Measurements from ENCODE around the gene ABLIM2. TPM values are rescaled to one million over a fixed set of nuclear protein-coding genes. Genes with fewer than 3 reads are reported as not detected.

The ABLIM2 gene
- total and polyA plus RNA-seq, 2 of the 8 experiments (the other 6 are each of a cell fraction or from before 2014, with no cell fraction given): 2.8 to 3.0 TPM

DNA sequence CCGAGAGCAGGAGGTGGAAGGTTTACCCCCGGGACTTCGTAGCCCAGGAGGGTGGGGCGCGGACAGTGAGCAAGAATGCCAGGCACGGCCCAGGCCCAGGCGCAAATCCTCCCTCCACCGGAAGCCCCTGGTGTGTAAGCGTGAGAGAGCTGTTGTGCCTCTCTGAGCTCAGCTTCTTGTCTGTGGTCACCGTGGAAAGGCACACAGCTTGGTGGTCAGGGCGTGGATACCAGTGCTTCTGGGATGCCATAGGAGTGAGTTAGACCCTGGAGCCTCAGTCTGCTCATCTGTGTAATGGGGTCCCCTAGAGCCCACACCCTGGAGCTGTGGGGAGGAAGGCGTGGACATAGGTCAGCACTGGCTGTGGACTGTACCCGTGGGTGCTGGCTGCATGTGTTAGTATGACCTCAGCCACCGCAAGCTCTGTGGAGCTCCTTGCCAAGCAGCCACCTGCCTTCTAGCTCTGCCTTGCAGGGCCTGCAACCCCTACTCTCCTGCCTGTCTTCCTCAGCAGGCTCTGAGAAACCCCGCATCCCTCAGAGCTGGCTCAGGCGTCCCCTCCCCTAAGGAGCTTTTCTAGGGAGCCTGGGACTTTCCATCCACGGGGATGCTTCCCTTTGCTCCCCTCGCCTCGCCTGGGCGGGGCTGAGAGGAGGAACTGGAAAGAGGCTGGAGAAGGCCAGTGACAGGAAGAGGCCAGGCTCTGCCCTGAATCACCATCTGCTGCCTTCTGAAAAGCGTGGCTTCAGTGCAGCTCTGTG, 190.9 kb downstream of the ABLIM2 start (continued):
- TF ChIP-seq CEBPB (IDR thresholded peaks at IDR 0.05; ENCODE audit: low read depth, low read length): no peak
- TF ChIP-seq, protein P1, sequence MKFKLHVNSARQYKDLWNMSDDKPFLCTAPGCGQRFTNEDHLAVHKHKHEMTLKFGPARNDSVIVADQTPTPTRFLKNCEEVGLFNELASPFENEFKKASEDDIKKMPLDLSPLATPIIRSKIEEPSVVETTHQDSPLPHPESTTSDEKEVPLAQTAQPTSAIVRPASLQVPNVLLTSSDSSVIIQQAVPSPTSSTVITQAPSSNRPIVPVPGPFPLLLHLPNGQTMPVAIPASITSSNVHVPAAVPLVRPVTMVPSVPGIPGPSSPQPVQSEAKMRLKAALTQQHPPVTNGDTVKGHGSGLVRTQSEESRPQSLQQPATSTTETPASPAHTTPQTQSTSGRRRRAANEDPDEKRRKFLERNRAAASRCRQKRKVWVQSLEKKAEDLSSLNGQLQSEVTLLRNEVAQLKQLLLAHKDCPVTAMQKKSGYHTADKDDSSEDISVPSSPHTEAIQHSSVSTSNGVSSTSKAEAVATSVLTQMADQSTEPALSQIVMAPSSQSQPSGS (IDR thresholded peaks at IDR 0.05; ENCODE audit: low read length): no peak
- no peak for TF ChIP-seq TAF7 (optimal IDR thresholded peaks at IDR 0.05; ENCODE audit: borderline replicate concordance, low read depth, low read length)
- no peak for TF ChIP-seq HDAC6 (IDR thresholded peaks at IDR 0.05; ENCODE audit: low read depth, low read length)
- no peak for TF ChIP-seq SRF (IDR thresholded peaks at IDR 0.05; ENCODE audit: low read depth, low read length)

All from H1 (cell line).